Breast epithelium (tissue), 3 donors: ENCODE data around the gene TESK2.
"Not testable (repeated sequence)": the region's sequence is repeated elsewhere in the genome, so short reads cannot be mapped to it uniquely, and the experiment has no call there.

ENCODE experiments used
- POLR2A ChIP-seq: fragments of 450-650 bp; IDR thresholded peaks from one replicate; pipeline ENCODE4 v1.6.1; 2016; ENCODE audit warnings: antibody characterized with exemption, mild to moderate bottlenecking, moderate library complexity
- POLR2AphosphoS5 ChIP-seq, 3 donors: sonication (generic); formaldehyde crosslinking; IDR thresholded peaks; one replicate each; pipeline ENCODE4 v1.6.1; 2017; ENCODE audit warnings: antibody characterized with exemption in 3 of 3

- TF ChIP-seq POLR2AphosphoS5 (IDR thresholded peaks at IDR 0.05); POLR2A: not testable (repeated sequence)
These were observed 1.6 kb downstream of the TESK2 start for GRCh38 chr1:45489379-45489778.
